Thymus (tissue), 11 donors: ENCODE results near the gene RGPD3. TPM values are rescaled to one million over a fixed set of nuclear protein-coding genes. Genes with fewer than 3 reads are reported as not detected.

Experiments used
- DNase-seq, 9 donors: peaks; one replicate each; pipeline ENCODE4 v3.0.0-alpha.2; 2013; ENCODE audit warnings: low spot score in 9 of 9, low read depth in 6 of 9, missing footprints in 1 of 9
- H3K27ac ChIP-seq, 2 donors: one replicate each; pipeline ENCODE4 v1.5.1; 2013; ENCODE audit warnings: control low read depth in 1 of 2, low read depth in 1 of 2, low read length in 1 of 2, mild to moderate bottlenecking in 1 of 2, moderate library complexity in 1 of 2
- H3K27me3 ChIP-seq, 2 donors: one replicate each; pipeline ENCODE4 v1.5.1; 2013; ENCODE audit warnings: low read length in 1 of 2; ENCODE audit not compliant: control insufficient read depth in 2 of 2, insufficient read depth in 1 of 2
- H3K36me3 ChIP-seq, 2 donors: one replicate each; pipeline ENCODE4 v1.5.1; 2013; ENCODE audit warnings: low read length in 1 of 2, mild to moderate bottlenecking in 1 of 2, moderate library complexity in 1 of 2; ENCODE audit not compliant: control insufficient read depth in 2 of 2, insufficient read depth in 2 of 2
- H3K4me1 ChIP-seq, 2 donors: one replicate each; pipeline ENCODE4 v1.5.1; 2013; ENCODE audit warnings: low read length in 2 of 2; ENCODE audit not compliant: control insufficient read depth in 2 of 2, insufficient read depth in 2 of 2
- H3K4me3 ChIP-seq, 2 donors: one replicate each; pipeline ENCODE4 v1.5.1; 2013; ENCODE audit warnings: low read length in 2 of 2, control low read depth in 1 of 2, mild to moderate bottlenecking in 1 of 2
- H3K9me3 ChIP-seq, 2 donors: one replicate each; pipeline ENCODE4 v1.5.1; 2013; ENCODE audit warnings: low read length in 1 of 2, mild to moderate bottlenecking in 1 of 2; ENCODE audit not compliant: control insufficient read depth in 2 of 2, insufficient read depth in 1 of 2
- WGBS: extraction: QIAGEN DNeasy Blood & Tissue Kit; methylation state at CpG from one replicate; pipeline ENCODE4 v1.1.7; 2013; 5-methylcytosine and 5-hydroxymethylcytosine counted together
- polyA plus RNA-seq: library from polyadenylated mRNA; stranded (reverse); fragments of 200-250 nt; gene quantifications from one replicate; pipeline ENCODE4 v1.2.3, GENCODE V29; 2013
- total RNA-seq: library from RNA; stranded (reverse); fragments of 120-200 nt; gene quantifications from one replicate; pipeline ENCODE4 v1.2.4, GENCODE V29; 2013
- donor health status: healthy.

The RGPD3 gene
- total and polyA plus RNA-seq, 2 donors: 1.8 to 3.9 TPM

GRCh38 chr2:106359512-106359911 lies 108.7 kb downstream of the RGPD3 start:
- DNase-seq: no peak
- H3K9me3 ChIP-seq: peaks cover 0 to 5% of the 10 kb centered on the region in 2 donors
- no peaks in the 10 kb centered on the region for H3K36me3 ChIP-seq
- H3K4me1 ChIP-seq: peaks cover 0 to 16% of the 10 kb centered on the region in 2 donors
- over 99% methylated on average over 7 of the region's 7 CpGs for WGBS
- H3K4me3 ChIP-seq: no peak overlapping the region
- H3K27ac ChIP-seq: no peak overlapping the region
- no peaks in the 10 kb centered on the region for H3K27me3 ChIP-seq

GRCh38 chr2:106358521-106358920 lies 109.7 kb downstream of the RGPD3 start:
- Histone ChIP-seq H3K4me3 (no peak overlapping the region), H3K36me3 (no peaks in the 10 kb centered on the region), H3K4me1 (peaks cover 0 to 16% of the 10 kb centered on the region in 2 donors), H3K27me3 (no peaks in the 10 kb centered on the region), H3K9me3 (peaks cover 0 to 5% of the 10 kb centered on the region in 2 donors), H3K27ac (no peak overlapping the region)
- DNase-seq: no peak
- WGBS: 74% methylated on average over 6 of the region's 6 CpGs

GRCh38 chr2:106358081-106358480 lies 110.1 kb downstream of the RGPD3 start:
- Histone ChIP-seq H3K4me1 (peaks cover 0 to 16% of the 10 kb centered on the region in 2 donors), H3K4me3 (no peak overlapping the region), H3K9me3 (peaks cover 0 to 5% of the 10 kb centered on the region in 2 donors), H3K27me3 (no peaks in the 10 kb centered on the region), H3K27ac (no peak overlapping the region), H3K36me3 (no peaks in the 10 kb centered on the region)
- peak in 1 of 9 donors; percentile 23 for DNase-seq
- WGBS: 39% methylated on average over 5 of the region's 5 CpGs

- no peak for DNase-seq
- Histone ChIP-seq H3K4me3 (no peak overlapping the region), H3K4me1 (peaks cover 0 to 16% of the 10 kb centered on the region in 2 donors), H3K9me3 (peaks cover 0 to 5% of the 10 kb centered on the region in 2 donors), H3K27ac (no peak overlapping the region), H3K36me3 (no peaks in the 10 kb centered on the region), H3K27me3 (no peaks in the 10 kb centered on the region)
- 75% methylated on average over 2 of the region's 2 CpGs for WGBS
Measured at GRCh38 chr2:106356291-106356690, 111.9 kb downstream of the RGPD3 start.

- H3K9me3 ChIP-seq: no peaks in the 10 kb centered on the region
- H3K4me1 ChIP-seq: peaks cover 0 to 11% of the 10 kb centered on the region in 2 donors
- no peak overlapping the region for H3K4me3 ChIP-seq
- no peaks in the 10 kb centered on the region for H3K27me3 ChIP-seq
- H3K27ac ChIP-seq: no peak overlapping the region
- no peaks in the 10 kb centered on the region for H3K36me3 ChIP-seq
- no peak for DNase-seq
- 49% methylated on average over 5 of the region's 5 CpGs for WGBS
Measured at GRCh38 chr2:106353676-106354075, 114.5 kb downstream of the RGPD3 start.

GRCh38 chr2:106350980-106351379 lies 117.2 kb downstream of the RGPD3 start:
- H3K27me3 ChIP-seq: no peaks in the 10 kb centered on the region
- H3K27ac ChIP-seq: no peak overlapping the region
- H3K4me3 ChIP-seq: no peak overlapping the region
- H3K9me3 ChIP-seq: no peaks in the 10 kb centered on the region
- H3K4me1 ChIP-seq: peaks cover 0 to 4% of the 10 kb centered on the region in 2 donors
- no peaks in the 10 kb centered on the region for H3K36me3 ChIP-seq
- DNase-seq: no peak
- WGBS: 94% methylated on average over 2 of the region's 2 CpGs

DNA sequence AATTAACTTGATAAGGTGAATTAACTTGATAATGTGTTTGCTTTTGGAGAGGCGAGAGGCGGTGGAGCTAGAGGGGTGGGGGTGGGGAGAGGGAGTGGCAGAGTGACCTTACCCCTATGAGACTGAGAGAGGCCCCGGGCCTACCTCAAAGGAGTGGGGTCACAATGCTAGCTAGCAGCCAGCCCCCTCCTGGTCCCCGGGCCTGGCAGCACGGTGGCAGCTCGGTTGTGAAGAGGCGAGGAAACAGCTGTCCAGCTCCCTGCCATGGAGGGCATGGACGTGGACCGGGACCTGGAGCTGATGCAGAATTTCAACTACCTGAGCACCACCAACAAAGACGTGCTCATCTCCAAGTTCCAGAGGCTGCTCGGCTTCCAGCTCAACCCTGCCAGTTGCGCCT lies 123.9 kb downstream of the RGPD3 start:
- WGBS: 98% methylated on average over 12 of the region's 12 CpGs

GRCh38 chr2:106343274-106343673 lies 124.9 kb downstream of the RGPD3 start:
- Histone ChIP-seq H3K36me3 (no peaks in the 10 kb centered on the region), H3K27me3 (no peaks in the 10 kb centered on the region), H3K4me3 (no peak overlapping the region), H3K4me1 (no peaks in the 10 kb centered on the region), H3K9me3 (peaks cover 0 to 7% of the 10 kb centered on the region in 2 donors), H3K27ac (no peak overlapping the region)
- DNase-seq: no peak
- 98% methylated on average over 16 of the region's 16 CpGs for WGBS

More for the DNA sequence above, 123.9 kb downstream of the RGPD3 start:
- DNase-seq: no peak
- Histone ChIP-seq H3K36me3 (no peaks in the 10 kb centered on the region), H3K27me3 (no peaks in the 10 kb centered on the region), H3K27ac (no peak overlapping the region), H3K4me3 (no peak overlapping the region), H3K4me1 (no peaks in the 10 kb centered on the region), H3K9me3 (peaks cover 0 to 7% of the 10 kb centered on the region in 2 donors)

- H3K9me3 ChIP-seq: peaks cover 0 to 7% of the 10 kb centered on the region in 2 donors
- WGBS: 97% methylated on average over 25 of the region's 25 CpGs
- no peaks in the 10 kb centered on the region for H3K36me3 ChIP-seq
- no peaks in the 10 kb centered on the region for H3K4me1 ChIP-seq
- H3K4me3 ChIP-seq: no peak overlapping the region
- no peak overlapping the region for H3K27ac ChIP-seq
- no peak for DNase-seq
- H3K27me3 ChIP-seq: no peaks in the 10 kb centered on the region
Measured at GRCh38 chr2:106342831-106343251, 125.4 kb downstream of the RGPD3 start.
